Activated gamma-delta T cell treated with anti-CD3 and anti-CD28 coated beads, Interleukin-2, amount 50 U/mL, for 16 hours (primary cell): ENCODE results near the gene ZNF431.
"Not testable (repeated sequence)": the region's sequence is repeated elsewhere in the genome, so short reads cannot be mapped to it uniquely, and the experiment has no call there.

Experiments used
- DNase-seq: peaks from one replicate; pipeline ENCODE4 v3.0.0-alpha.2; 2020; ENCODE audit warnings: low read depth

ZNF431 gene

DNA sequence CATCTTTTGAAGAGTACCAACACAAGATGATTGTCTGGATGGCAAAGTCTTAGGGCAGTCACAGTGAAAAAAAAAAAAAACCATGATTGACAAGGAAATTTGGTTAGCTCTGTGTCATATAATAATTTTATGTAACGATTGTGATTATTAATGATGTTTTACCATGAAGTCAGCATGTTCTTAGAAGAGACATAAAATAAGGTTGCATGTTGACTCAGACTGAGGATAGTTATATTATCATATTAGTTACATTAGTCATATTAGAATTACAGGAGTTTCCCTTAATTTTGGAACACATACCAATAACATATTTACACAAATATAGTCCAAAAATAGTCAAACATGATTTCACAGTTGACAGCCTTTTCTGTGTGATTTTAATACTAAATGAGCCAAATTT lies 5.7 kb downstream of the ZNF431 start:
- no peak for DNase-seq

DNA sequence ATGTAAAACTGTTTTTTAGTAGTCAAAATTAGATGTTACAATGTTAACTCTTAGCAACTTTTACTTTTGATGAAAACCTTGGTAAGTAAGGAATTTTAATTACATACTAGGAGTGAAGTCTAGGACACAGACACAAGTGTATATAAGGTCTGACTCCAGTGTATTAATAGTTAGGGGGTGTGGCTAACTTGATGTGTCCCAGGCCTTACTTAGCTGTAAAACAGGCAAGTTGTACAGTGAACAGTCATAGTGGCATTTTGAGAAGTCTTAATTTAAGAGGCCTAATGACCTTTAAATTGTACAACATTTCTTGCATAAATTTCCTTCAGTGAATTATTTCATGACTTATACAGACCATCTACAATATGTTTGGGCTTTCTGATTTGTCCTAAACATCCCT lies 6.8 kb downstream of the ZNF431 start:
- no peak for DNase-seq

DNA sequence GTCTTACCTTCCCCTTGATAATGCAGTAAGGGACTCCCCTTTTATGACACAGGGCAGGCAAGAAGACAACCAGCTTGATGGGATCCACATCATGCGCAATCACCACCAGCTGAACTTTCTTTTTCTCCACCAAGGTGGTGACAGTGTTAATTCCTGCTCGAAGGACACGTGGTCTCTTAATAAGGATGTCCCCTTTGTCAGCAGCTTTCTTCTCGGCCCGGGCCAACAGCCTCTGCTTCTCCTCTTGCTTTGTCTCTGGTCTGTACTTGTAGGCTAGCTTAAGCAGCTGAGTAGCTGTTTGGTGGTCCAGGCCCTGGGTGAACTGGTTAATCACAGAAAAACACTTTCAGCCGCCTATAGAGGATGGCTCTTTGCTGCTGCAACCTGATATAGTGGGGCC lies 8.0 kb downstream of the ZNF431 start:
- no peak for DNase-seq

GRCh38 chr19:21151460-21151859 lies 9.6 kb downstream of the ZNF431 start:
- DNase-seq = no peak

DNA sequence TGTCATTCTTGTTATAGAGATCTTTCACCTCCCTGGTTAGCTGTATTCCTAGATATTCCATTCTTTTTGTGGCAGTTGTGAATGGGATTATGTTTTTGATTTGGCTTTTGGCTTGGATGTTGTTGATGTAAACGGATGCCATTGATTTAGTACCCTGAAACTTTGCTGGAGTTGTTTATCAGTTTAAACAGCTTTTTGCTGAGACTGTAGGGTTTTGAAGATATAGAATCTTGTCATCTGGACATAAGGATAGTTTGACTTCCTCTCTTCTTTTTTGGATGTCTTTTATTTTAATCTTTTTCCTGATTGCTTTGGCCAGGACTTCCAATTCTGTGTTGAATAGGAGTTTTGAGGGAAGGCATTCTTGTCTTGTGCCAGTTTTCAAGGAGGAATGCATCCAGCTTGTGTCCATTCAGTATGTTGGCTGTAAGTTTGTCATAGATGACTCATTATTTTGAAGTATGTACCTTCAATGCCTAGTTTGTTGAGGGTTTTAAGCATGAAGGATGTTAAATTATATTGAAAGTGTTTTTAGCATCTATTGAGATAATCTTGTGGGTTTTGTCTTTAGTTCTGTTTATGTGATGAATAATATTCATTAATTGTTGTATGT lies 16.8 kb downstream of the ZNF431 start:
- DNase-seq = no peak

DNA sequence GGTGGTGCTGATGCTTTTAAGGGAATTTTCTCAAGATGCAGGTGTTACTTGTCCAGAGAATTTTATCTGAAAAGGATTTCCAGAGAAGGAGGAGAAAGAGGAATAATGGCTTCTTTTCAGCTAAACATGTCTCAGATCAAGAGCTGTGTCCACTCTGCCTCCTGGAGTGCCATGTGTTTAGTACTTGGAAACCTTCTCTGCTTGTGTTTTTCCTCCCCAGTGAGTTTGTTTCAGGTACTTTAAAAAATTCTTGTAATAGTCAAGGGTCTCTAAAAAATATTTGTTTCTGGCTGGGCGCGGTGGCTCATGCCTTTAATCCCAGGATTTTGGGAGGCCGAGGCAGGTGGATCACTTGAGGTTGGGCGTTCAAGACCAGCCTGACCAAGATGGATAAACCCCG lies 22.7 kb downstream of the ZNF431 start:
- DNase-seq = no peak

GRCh38 chr19:21166436-21166835 lies 24.6 kb downstream of the ZNF431 start:
- no peak for DNase-seq

DNA sequence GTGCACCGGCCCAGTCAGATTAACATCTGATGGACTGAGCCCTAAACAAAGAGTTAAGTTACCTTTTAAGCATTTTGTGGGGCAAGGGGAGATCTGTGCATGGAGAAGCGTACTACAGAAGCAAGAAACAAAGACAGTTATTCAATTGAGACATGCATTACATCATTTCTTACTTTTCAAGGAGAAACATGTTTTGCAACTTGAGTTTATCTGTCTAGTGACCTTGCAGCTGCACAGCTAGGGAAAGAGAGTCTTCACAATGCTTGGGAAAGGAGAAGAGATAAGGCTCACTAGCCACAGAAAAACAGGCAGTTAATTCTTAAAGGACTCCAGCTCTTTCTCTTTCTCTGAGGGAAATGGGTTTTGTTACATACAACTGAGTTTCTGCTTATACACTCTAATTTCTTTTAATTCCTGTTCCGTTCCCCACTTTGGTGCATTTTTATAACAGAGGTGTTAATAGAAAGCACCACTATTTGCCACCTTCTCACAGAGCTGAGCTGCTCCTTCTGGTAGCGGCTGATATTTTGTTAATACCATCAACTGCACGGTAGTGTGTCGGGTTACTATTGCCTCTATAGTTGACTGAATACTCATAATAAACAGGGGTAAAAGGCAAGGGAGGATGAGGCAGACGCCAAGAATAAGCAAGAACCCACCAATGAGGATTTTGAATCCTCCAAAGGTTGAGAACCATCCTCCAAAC lies 55.9 kb downstream of the ZNF431 start:
- no peak for DNase-seq

DNA sequence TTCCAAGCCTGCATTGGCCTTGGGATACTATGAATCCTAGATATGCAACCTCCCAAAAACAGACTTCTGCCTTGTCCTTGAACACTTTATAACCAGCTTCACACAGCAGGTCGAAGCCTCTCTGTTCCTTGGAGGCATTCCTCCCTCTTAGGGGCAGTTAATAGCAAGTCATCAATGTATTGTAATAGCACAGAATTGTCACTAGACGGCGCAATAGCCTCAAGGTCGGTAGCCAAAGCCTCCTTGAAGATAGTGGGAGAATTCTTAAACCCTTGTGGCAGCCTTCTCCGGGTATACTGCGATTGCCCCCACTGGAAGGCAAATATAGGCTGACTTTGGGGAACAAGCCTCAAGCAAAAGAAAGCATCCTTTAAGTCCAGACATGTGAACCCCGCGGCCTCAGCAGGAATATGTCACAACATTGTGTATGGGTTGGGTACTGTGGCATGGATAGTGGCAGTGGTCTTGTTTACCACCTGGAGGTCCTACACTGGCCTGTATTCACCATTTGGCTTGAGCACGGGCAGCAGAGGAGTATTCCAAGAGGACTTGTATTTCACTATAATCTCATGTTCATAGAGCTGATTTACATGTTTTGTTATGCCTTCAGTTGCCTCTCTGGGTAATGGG lies 61.1 kb downstream of the ZNF431 start:
- DNase-seq = no peak

GRCh38 chr19:21210037-21210621 lies 68.3 kb downstream of the ZNF431 start:
- DNase-seq = no peak

- DNase-seq = no peak
Observed at GRCh38 chr19:21221693-21222092, 79.9 kb downstream of the ZNF431 start.

- not testable (repeated sequence) for DNase-seq
Observed at GRCh38 chr19:21229938-21230337, 88.1 kb downstream of the ZNF431 start.

DNA sequence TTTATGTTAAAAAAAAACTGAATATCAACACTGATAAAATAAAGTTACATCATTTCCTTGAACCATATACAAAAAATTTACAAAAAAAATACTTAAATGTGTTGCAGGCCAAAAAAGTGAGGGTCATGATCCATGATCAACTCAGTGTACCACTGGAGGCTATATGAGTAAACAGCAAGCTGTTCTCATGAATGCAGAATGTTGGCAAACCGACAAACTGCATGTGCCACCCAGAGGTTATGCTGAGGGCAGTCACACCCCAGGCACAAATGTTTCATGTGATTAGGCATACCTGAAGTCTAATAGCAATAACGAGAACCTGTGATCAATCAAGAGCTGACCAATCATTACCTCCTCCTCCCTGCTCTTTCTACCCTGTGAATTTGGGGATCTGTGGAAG lies 91.9 kb downstream of the ZNF431 start:
- no peak for DNase-seq

- not testable (repeated sequence) for DNase-seq
Observed at GRCh38 chr19:21236751-21237150, 94.9 kb downstream of the ZNF431 start.

DNA sequence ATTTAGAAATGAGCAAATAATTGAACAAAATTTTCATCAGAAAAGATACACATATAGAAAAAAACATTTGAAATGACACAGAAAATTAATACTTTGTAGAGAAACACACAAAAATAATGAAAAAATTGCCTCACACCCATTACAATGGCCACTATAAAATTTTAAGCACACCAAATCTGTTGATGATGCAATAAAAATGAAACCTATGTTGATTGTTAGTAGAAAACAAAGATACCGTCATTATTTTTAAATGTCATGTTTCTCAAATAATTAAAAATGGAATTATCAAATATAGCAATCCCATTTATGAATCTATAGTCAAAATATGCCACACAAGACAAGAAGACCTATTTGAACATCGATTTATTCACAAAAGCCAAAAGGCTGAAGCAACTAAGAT lies 96.8 kb downstream of the ZNF431 start:
- DNase-seq = no peak
